Stomach (tissue), 4 donors: ENCODE data around the gene TEX2.

ENCODE experiments used
- CTCF ChIP-seq, 7 experiments: fragments of 450-650 bp in 4 of 7; fragments of 200-600 bp in 3 of 7; sonication (generic) in 3 of 7; IDR thresholded peaks; one replicate each; pipeline ENCODE4 v1.5.1; 2016 to 2019; ENCODE audit warnings: antibody characterized with exemption in 7 of 7, control low read depth in 2 of 7, mild to moderate bottlenecking in 1 of 7
- POLR2A ChIP-seq, 4 donors: fragments of 450-650 bp; IDR thresholded peaks; one replicate each; pipeline ENCODE4 v1.6.1; 2016; ENCODE audit warnings: antibody characterized with exemption in 4 of 4, control low read depth in 2 of 4, mild to moderate bottlenecking in 1 of 4, moderate library complexity in 1 of 4
- POLR2AphosphoS5 ChIP-seq, 3 donors: sonication (generic); formaldehyde crosslinking; IDR thresholded peaks; one replicate each; pipeline ENCODE4 v1.6.1; 2016; ENCODE audit warnings: antibody characterized with exemption in 3 of 3

DNA sequence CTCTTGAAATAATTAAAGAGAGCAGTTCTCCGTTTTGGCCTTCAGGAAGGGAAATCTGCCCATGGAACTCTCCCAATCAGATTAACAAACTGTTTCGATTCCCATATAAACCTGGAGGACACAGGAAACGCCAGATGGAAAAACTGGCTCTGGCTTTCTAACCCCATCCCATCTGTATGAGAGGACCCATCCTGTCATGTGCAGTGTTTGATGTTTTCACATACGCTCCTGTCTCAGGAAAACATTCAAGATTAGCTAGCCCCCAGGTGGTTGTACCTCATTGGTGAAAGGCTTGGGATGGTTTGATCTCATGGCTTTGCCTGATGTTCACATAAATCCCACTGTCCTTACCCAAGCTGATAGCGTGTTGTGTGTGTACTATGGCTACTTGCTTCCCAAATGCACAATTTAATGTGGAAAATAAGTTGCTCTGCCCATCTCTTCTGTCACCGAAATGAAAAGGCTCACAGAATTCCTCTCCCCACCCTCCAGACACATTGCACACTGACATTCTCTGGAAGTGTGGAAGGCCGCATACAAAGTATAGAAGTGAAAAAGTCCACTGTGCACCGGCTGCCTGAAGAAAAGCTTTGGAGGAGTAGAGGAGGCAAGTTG lies 114.9 kb downstream of the TEX2 start:
- TF ChIP-seq POLR2AphosphoS5 (IDR thresholded peaks at IDR 0.05) (peak in 2 of 3 donors; percentile 2 to 15), CTCF (IDR thresholded peaks at IDR 0.05) (no peak), POLR2A (IDR thresholded peaks at IDR 0.05) (no peak)
